Calu3 (cell line): ENCODE measurements around the gene DUSP22. TPM values are rescaled to one million over a fixed set of nuclear protein-coding genes. Genes with fewer than 3 reads are reported as not detected.

Experiments used
- BruUV-seq: library from RNA; stranded (reverse); fragments of 400-500 nt; replicated peaks from 2 replicates; lab custom pipeline; 2021; lab: Mats Ljungman, UMichigan
- CTCF ChIA-PET: fragments of 300-600 bp; sonication (Branson Sonifier 250); formaldehyde crosslinking; loops from one replicate; lab custom pipeline; 2022; ENCODE audit warnings: antibody characterized with exemption; lab: Charles Lee
- DNase-seq: peaks from one replicate; pipeline ENCODE4 v3.0.0; 2022
- H3K27ac Mint-ChIP-seq: one replicate; pipeline ENCODE4 v1.8.0; 2022; ENCODE audit warnings: mixed read lengths; ENCODE audit not compliant: unreplicated experiment
- H3K27me3 Mint-ChIP-seq: one replicate; pipeline ENCODE4 v1.8.0; 2022; ENCODE audit warnings: mixed read lengths; ENCODE audit not compliant: unreplicated experiment
- H3K36me3 Mint-ChIP-seq: one replicate; pipeline ENCODE4 v1.8.0; 2022; ENCODE audit warnings: mild to moderate bottlenecking, moderate library complexity, mixed read lengths; ENCODE audit not compliant: insufficient read depth, unreplicated experiment
- H3K4me1 Mint-ChIP-seq: one replicate; pipeline ENCODE4 v1.8.0; 2022; ENCODE audit warnings: mild to moderate bottlenecking, low read depth, mixed read lengths; ENCODE audit not compliant: unreplicated experiment
- H3K4me3 Mint-ChIP-seq: one replicate; pipeline ENCODE4 v1.8.0; 2022; ENCODE audit warnings: mild to moderate bottlenecking, low read depth, moderate library complexity, mixed read lengths; ENCODE audit not compliant: unreplicated experiment
- H3K9me3 Mint-ChIP-seq: one replicate; pipeline ENCODE4 v1.8.0; 2022; ENCODE audit warnings: low read depth, mixed read lengths; ENCODE audit not compliant: unreplicated experiment
- CTCF ChIP-seq: fragments of 200-600 bp; IDR thresholded peaks from one replicate; pipeline ENCODE4 v1.8.0; 2022; ENCODE audit warnings: antibody characterized with exemption; ENCODE audit not compliant: unreplicated experiment
- intact Hi-C: fragments of 100-400 bp; cut with micrococcal nuclease; formaldehyde crosslinking; loops from one replicate; pipeline ENCODE4 v1.10.0; 2022; ENCODE audit not compliant: unreplicated experiment
- total RNA-seq: library from RNA; stranded (reverse); gene quantifications from 2 replicates; pipeline ENCODE4 v1.2.3, GENCODE V29; 2022

Gene DUSP22
- total RNA-seq, 1 experiment from 2014 or later: 14.7 TPM

DNA sequence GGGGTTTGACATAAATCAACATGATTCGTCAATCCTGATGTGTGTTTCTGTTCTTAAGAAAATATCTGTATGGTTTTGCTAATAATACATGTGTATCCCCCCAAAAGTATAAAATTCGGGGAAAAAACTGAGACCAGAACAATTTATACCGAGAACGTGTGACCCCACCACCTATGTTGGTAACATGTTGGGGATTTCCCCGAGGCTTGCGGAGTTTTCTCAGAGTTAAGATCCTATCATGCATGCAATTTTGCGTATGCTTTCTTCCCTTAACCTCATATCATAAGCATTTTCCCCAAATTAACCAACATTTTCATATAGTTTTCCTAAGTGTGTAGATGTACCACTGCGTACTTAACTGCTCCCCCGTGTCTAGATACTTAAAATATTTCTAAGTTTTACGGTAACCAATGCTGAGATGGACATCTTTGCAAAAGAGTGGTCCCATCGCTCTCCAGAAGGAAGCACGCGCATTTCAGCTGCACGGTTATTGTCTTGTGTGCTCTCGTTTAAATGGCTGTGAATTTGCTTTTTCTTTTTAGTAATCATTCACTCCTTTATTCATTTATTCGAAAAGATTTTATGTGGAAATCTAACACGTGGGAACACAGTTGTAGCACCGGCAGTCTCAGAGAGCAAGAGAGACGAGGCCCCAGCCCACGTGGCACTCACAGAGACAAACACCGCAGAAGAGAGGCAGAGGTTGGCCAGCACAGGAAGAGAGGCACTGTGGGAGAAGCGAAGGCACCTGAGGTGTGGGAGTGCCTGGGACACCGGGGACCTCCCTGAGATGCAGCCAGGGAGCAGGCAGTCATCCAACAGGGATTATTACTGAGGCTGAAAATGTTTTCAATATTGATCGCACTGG, 86.0 kb downstream of the DUSP22 start:
- Mint-ChIP-seq H3K9me3 (peaks cover 7% of the 10 kb centered on the region), H3K4me3 (no peak overlapping the region), H3K36me3 (no peaks in the 10 kb centered on the region), H3K27me3 (peaks cover 1% of the 10 kb centered on the region), H3K27ac (no peak overlapping the region), H3K4me1 (no peaks in the 10 kb centered on the region)
- DNase-seq: no peak
- TF ChIP-seq CTCF: no peak
- intact Hi-C loops: no loop called here
- CTCF ChIA-PET: no interaction called here
- BruUV-seq: no TSS peak

DNA sequence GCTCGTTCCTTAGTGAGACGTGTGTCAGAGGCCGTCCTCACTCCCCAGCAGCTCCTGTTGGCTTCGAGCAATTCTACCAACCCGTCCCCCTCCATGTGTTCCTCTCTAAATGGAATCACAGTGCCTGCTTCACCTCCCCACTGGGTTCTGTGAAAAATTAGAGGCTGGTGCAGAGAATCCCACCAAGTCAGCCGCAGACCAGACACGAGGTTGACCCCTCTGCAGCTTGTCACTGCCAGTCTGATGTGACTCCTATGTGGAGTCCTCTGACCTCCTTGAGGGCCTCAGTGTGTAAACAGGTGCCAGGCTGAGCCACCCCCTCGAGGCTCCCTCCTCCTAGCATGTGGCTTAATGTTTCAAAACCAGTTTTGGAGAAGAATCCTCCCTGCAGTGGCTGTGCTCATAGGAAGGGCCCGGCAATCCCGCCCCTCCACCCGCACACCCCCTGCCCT, 86.7 kb downstream of the DUSP22 start:
- DNase-seq: no peak
- Mint-ChIP-seq H3K9me3 (peaks cover 7% of the 10 kb centered on the region), H3K27me3 (peaks cover 8% of the 10 kb centered on the region), H3K27ac (no peak overlapping the region), H3K36me3 (no peaks in the 10 kb centered on the region), H3K4me1 (no peaks in the 10 kb centered on the region), H3K4me3 (no peak overlapping the region)
- no peak for TF ChIP-seq CTCF
- no TSS peak for BruUV-seq
- CTCF ChIA-PET: no interaction called here
- intact Hi-C loops: no loop called here

GRCh38 chr6:379410-380181, 87.3 kb downstream of the DUSP22 start:
- BruUV-seq: no TSS peak
- Mint-ChIP-seq H3K27ac (no peak overlapping the region), H3K9me3 (peaks cover 7% of the 10 kb centered on the region), H3K36me3 (no peaks in the 10 kb centered on the region), H3K4me1 (no peaks in the 10 kb centered on the region), H3K27me3 (peaks cover 14% of the 10 kb centered on the region), H3K4me3 (no peak overlapping the region)
- no peak for DNase-seq
- TF ChIP-seq CTCF: no peak
- CTCF ChIA-PET: no interaction called here
- intact Hi-C loops: no loop called here

- CTCF ChIA-PET: no interaction called here
- no peak for DNase-seq
- no peak overlapping the region for H3K4me3 Mint-ChIP-seq
- peaks cover 7% of the 10 kb centered on the region for H3K9me3 Mint-ChIP-seq
- H3K36me3 Mint-ChIP-seq: no peaks in the 10 kb centered on the region
- H3K27me3 Mint-ChIP-seq: peaks cover 21% of the 10 kb centered on the region
- no peak overlapping the region for H3K27ac Mint-ChIP-seq
- no peaks in the 10 kb centered on the region for H3K4me1 Mint-ChIP-seq
- no peak for TF ChIP-seq CTCF
- BruUV-seq: no TSS peak
- intact Hi-C loops: no loop called here
Measured at GRCh38 chr6:380234-381218, 88.2 kb downstream of the DUSP22 start.
